Right lung (tissue), 5 donors: ENCODE data around the gene MATK. TPM values are rescaled to one million over a fixed set of nuclear protein-coding genes. Genes with fewer than 3 reads are reported as not detected.
"Not testable (repeated sequence)": the region's sequence is repeated elsewhere in the genome, so short reads cannot be mapped to it uniquely, and the experiment has no call there.

ENCODE experiments used
- DNase-seq, 2 donors: peaks; one replicate each; pipeline ENCODE4 v3.0.0-alpha.2; 2013
- polyA plus RNA-seq, 5 donors: library from polyadenylated mRNA; unstranded; fragments of 120-200 nt; gene quantifications; one replicate each; pipeline versions ENCODE4 v1.2.1 to v1.2.3, GENCODE V29; 2013; ENCODE audit warnings: inconsistent platforms in 1 of 5, low replicate concordance in 1 of 5; ENCODE audit not compliant: insufficient read length in 5 of 5, insufficient read depth in 1 of 5

MATK gene
- polyA plus RNA-seq, 5 donors, result 0.84 to 2.7 (median 1.1) TPM

DNA sequence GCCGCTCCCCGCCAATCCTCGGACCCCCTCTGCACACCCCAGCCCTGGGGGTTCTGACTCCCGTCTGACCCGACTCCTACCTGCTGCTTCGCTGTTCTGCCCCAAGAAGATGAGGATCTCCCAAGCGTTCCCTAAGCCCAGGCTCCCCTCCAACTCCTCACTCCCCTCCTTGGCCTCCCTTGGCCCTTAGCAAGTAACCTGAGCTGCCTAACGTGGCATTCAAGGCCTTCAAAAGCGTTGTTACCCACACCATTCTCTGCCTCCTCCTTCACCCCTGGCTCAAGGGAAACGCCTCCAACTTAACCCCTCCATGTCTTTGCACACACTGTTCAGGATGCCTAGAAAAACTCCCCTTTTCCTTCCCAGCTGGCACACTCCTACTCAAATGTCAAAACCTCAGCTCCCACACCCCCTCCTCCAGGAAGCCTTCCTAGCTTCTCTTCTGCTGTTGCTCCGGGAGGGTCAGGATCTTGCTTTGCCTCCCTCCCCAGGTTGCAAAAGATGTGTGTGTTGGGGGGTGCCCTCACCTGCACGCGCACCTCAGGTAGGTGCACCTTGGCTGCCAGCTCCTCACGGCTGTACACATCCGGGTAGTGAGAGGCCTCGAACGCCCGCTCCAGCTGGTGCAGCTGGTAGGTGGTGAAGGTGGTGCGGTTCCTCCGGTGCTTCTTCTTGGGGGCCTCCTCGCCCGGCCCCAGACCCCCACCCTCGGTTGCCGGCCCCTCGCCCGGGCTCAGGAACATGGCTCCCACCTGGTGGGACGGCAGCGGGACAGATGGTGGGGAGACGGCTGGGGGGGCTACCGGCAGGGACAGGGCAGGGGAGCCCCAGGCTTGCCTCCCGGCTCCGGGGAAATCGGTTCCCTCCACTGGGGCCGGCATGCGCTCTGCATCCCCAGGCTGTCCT, 14.9 kb downstream of the MATK start:
- DNase-seq, result no peak

GRCh38 chr19:3770136-3770999, 15.8 kb downstream of the MATK start:
- no peak for DNase-seq

DNA sequence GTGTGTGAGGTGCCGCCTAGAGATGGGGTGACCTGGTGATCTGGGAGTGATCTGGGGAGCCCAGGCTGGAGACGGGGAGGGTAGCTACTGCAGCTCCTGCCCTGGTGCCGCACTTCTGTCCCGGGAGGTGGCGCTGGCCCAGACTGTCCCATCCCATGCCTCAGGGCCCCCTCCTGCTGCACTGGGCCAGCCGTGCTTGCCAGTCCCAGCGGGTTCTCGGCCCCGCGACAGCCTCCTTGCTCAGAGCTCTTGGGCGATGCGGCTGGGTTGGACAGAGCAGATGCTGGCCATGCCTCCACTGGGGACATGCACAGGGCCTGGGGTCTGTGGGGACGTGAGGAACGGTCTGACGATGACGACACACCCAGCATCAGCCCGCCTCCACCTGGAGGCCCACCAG, 16.7 kb downstream of the MATK start:
- no peak for DNase-seq

DNA sequence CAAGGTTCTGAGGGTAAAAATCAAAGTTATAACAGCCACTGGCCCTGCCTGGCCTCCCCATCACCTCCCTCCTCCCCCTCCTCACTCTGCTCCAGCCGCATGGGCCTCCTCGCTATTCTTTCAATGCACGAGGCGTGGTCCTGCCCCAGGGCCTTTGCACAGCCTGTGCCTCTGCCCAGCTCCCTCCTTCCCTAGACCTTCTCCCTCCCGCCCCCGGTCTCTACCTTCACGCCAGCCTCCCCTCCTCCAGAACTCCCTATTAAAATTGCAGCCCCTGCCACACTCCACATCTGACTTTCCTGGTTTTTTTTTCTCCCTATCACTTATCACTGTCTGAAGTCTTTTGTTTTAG, 17.5 kb downstream of the MATK start:
- DNase-seq, result no peak

DNA sequence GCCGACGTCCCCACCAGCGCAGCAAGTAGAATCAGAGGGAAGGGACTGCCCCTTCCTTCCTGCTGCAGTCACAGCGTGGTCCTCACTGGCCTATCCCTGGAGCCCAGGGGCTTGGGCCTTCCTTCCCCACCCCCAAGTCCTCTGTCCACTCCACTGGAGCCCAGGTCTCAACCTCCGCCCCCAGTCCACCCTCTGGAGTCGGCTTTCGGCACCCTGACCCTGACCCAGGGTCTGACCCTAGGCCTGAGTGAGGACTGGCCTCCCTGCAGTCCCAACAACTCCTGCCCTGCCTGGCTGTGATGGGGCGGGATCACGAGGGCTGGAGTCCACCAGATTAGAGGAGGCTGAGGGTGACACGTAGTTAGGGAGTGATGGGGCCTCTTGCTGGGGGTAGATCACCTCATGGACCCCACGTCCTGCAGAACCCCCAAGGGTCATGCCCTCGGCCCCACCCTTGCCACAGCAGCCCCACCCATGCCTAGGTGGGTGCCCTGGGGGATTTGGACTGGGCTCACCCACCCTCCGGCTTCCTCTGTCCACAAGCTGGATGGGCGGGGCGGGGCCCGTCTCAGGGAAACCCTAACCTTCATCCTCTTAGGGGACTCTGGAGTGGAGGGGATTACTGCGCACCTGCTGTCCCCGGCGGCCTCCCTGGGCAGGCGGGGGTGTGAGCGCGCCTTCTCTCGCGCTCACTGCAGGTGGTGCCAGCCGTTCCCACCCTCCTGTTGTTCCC, 18.0 kb downstream of the MATK start:
- DNase-seq, result no peak

DNA sequence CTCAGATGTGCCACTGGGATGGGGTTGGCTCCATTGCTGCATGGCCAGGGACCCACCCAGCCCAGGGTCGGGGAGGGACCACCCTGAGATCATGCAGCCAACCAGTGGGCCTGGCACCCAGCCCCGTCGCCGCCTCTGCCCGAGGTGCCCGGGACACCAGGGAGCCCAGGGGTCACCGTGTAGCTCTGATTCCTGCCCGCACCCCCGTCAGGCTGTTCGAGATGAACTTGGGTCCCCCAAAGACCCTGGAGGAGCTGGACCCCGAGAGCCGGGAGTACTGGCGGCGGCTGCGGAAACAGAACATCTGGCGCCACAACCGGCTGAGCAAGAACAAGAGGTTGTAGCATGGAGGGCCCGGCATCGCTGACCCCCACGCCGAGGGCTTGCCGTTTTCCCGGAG, 19.1 kb downstream of the MATK start:
- no peak for DNase-seq

- DNase-seq, result no peak
Measured at GRCh38 chr19:3766520-3766919, 19.7 kb downstream of the MATK start.

DNA sequence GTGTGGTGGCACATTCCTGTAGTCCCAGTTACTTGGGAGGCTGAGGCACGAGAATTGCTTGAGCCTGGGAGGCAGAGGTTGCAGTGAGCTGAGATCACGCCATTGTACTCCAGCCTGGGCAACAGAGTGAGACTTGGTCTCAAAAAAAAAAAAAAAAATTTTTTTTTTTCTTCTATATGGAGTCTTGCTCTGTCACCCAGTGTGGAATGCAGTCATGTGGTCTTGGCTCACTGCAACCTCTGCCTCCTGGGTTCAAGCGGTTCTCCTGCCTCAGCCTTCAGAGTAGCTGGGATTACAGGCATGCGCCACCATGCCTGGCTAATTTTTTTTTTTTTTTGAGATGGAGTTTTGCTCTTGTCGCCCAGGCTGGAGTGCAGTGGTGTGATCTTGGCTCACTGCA, 20.4 kb downstream of the MATK start:
- DNase-seq, result not testable (repeated sequence)

DNA sequence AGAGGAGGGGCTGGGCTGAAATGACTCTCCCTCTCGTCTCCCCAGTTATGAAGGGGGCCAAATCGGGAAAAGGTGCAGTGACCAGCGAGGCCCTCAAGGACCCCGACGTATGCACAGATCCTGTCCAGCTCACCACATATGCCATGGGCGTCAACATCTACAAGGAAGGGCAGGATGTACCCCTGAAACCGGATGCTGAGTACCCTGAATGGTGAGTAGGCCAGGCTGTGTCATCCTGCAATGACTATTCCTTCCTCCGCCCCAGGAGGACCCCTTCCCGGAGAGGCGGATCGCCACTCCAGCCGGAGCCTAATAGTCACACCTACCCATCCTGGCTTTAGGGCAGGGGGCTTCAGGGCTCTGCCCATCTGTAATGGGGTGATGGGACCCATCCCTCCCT, 21.1 kb downstream of the MATK start:
- DNase-seq, result no peak

GRCh38 chr19:3762501-3763459, 23.4 kb downstream of the MATK start, which contains the start of gene MRPL54:
Gene MRPL54 (plus strand): TSS chr19:3762682. CDS start chr19:3762701, 19 bp downstream.
- DNase-seq, result peak; percentile 100

GRCh38 chr19:3762130-3762473, 24.1 kb downstream of the MATK start:
- DNase-seq, result no peak

DNA sequence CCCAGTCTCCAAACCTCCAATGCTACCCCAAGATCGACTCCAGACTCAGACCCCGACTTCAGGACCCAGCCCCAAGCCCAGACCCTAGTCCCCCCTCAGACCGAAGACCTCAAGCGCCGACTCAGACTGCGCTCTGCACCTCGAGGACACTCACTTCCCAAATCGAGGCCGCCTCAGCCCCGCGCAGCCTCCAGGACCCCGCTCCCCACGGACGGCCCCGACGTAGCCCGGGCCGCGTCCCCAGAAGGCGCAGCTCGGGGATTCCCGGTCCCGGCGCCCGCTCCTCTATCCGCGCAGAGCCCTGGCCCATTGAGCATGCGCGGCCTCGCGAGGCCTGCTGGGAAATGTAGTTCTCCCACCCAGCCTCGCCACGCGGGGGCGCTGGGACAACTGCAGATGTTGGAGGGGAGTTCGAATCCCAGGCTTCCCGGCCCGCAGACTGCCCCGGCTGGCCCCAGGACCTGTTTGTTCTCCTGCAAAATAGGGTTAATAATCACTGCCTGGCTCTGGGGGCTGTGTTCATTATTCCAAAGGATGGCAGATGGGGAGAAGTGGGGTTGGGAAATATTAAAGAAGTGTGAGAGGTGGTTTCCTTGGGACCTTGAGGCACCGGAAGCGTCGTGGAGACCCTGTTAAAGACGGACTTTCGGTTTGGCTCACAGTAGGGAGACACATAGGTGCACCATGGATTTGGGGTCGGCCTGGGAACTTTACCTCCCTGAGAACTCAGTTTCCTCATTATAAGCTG, 24.6 kb downstream of the MATK start, which contains the start of gene APBA3:
TSS of gene APBA3 (minus strand) at position 311 of the 748 bp plus-strand sequence. CDS start 1,428 bp downstream, outside the sequence.
- DNase-seq, result peak; percentile 86 to 88

DNA sequence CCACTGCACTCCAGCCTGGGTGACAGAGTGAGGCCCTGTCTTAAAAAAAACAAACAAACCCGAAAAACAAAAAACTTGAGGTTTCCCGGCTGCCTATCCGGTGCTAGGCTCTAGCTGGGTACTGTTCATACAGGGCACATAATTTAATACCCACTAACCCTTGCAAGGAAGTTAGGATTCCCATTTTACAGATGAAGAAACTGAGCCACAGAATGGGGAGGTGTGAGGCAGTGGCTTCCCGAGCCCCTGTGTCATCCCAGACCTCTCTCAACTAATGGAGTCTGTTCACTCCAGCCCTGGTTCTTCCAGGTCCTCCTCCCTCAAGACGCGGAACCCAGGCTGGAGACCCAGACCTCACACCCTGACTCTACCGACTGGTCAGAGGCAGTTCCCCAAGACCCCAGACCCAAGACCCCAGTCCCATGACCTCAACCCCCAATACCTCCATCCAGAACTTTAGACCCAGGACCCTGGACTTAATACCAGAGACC, 25.3 kb downstream of the MATK start:
- DNase-seq, result peak in 1 of 2 donors; percentile 4

GRCh38 chr19:3759482-3760254, 26.5 kb downstream of the MATK start:
- no peak for DNase-seq

GRCh38 chr19:3758297-3758696, 27.9 kb downstream of the MATK start:
- not testable (repeated sequence) for DNase-seq

DNA sequence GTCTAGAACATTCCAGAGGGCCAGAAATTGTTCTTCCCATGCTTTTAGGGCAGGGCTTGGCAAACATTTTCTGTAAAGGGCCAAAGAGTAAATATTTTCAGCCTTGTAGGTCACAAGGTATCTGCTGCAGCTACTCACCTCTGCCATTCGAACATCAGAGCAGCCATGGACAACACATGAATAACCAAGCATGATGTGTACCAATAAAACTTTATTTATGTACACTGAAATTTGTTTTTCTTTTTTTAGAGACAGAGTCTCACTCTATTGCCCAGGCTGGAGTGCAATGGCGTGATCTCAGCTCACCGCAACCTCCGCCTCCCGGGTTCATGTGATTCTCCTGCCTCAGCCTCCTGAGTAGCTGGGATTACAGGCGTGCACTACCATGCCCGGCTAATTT, 28.5 kb downstream of the MATK start:
- DNase-seq, result not testable (repeated sequence)

DNA sequence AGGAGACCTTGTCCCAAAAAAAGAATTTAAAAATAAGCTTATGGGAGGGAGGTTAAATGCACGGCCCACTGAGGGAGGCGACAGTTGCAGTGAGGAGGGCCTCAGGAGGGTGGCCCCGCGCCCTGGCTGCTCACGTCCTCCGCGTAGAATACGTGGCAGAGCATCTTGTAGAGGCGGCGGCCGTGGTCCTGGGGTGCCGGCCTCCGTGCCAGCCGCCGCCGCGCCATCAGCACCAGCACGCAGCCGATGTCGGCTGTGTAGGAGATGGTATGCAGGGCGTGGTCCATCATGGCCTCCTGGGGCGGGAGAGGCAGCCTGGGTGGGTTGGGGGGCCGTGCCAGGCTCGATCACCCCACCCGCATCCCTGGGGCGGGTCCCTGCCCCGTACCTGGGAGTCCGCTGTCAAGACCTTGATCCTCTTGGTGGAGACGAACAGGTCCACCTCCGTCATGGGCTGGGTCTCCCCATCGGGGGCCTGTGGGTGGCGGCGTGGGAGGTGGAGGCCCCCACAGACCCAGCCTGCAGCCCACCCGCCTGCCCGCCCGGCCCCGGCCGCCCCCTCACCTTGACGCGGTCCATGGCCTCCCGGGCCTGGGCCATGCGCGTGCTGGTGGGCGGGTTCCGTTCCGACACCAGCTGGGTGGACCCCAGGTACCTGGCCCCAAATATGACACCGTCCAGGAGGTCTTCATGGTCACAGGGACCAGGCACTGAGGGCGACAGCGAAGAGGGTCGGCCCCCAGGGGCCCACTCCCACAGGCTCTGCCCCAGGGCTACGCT, 32.4 kb downstream of the MATK start:
- DNase-seq, result no peak

- no peak for DNase-seq
Measured at GRCh38 chr19:3752492-3752891, 33.7 kb downstream of the MATK start.
